Ascending aorta (tissue), 2 donors: ENCODE data around the gene PLXNA2. TPM values are rescaled to one million over a fixed set of nuclear protein-coding genes. Genes with fewer than 3 reads are reported as not detected.
A peak's percentile ranks its signal among the peaks of the same experiment; 100 is the strongest.

Experiments used
- DNase-seq, 2 donors: peaks; one replicate each; pipeline ENCODE4 v3.0.0-alpha.2; 2019; ENCODE audit warnings: low spot score in 2 of 2
- H3K27ac ChIP-seq, 2 donors: fragments of 200-600 bp; sonication (generic); one replicate each; pipeline ENCODE4 v1.5.1; 2016 to 2017; ENCODE audit warnings: mild to moderate bottlenecking in 1 of 2
- H3K27me3 ChIP-seq: fragments of 200-600 bp; sonication (generic); one replicate; pipeline ENCODE4 v1.5.1; 2017
- H3K36me3 ChIP-seq, 2 donors: fragments of 200-600 bp; sonication (generic); one replicate each; pipeline ENCODE4 v1.5.1; 2016
- H3K4me1 ChIP-seq, 2 donors: fragments of 200-600 bp; sonication (generic); one replicate each; pipeline ENCODE4 v1.5.1; 2016 to 2017; ENCODE audit warnings: mild to moderate bottlenecking in 1 of 2
- H3K4me3 ChIP-seq, 2 donors: fragments of 200-600 bp; sonication (generic); one replicate each; pipeline ENCODE4 v1.5.1; 2016 to 2017; ENCODE audit warnings: mild to moderate bottlenecking in 1 of 2
- H3K9me3 ChIP-seq, 2 donors: fragments of 200-600 bp; sonication (generic); one replicate each; pipeline ENCODE4 v1.5.1; 2016
- CTCF ChIP-seq, 3 experiments: fragments of 200-600 bp in 2 of 3; fragments of 450-650 bp in 1 of 3; sonication (generic) in 2 of 3; IDR thresholded peaks; one replicate each; pipeline ENCODE4 v1.5.1; 2016 to 2019; ENCODE audit warnings: antibody characterized with exemption in 3 of 3, mild to moderate bottlenecking in 1 of 3, moderate library complexity in 1 of 3
- intact Hi-C: fragments of 100-400 bp; cut with DNase I; formaldehyde crosslinking; loops from one replicate; pipeline ENCODE4 v1.15.1; 2023
- total RNA-seq: library from RNA; depleted of rRNA; stranded (reverse); fragments of >200 nt; gene quantifications from one replicate; pipeline ENCODE4 v1.1.0, GENCODE V29; 2016

The PLXNA2 gene
- total RNA-seq, 1 donor from 2014 or later = 33.0 TPM

GRCh38 chr1:208264469-208265121, 20.4 kb upstream of the PLXNA2 start:
- Histone ChIP-seq H3K27ac (peak overlapping the region; percentile 14 to 44), H3K4me1 (peaks cover 4 to 22% of the 10 kb centered on the region in 2 donors), H3K27me3 (no peaks in the 10 kb centered on the region), H3K36me3 (no peaks in the 10 kb centered on the region), H3K4me3 (no peak overlapping the region), H3K9me3 (peaks cover 0 to 9% of the 10 kb centered on the region in 2 donors)
- DNase-seq = no peak
- intact Hi-C loops = no loop called here
- TF ChIP-seq CTCF (IDR thresholded peaks at IDR 0.05) = no peak

GRCh38 chr1:208261874-208262273, 17.7 kb upstream of the PLXNA2 start:
- intact Hi-C loops = no loop called here
- no peak for TF ChIP-seq CTCF (IDR thresholded peaks at IDR 0.05)
- peaks cover 0 to 9% of the 10 kb centered on the region in 2 donors for H3K9me3 ChIP-seq
- H3K4me3 ChIP-seq = no peak overlapping the region
- no peak overlapping the region for H3K27ac ChIP-seq
- no peaks in the 10 kb centered on the region for H3K36me3 ChIP-seq
- no peak for DNase-seq
- no peaks in the 10 kb centered on the region for H3K27me3 ChIP-seq
- peaks cover 0 to 9% of the 10 kb centered on the region in 2 donors for H3K4me1 ChIP-seq

- no peak for DNase-seq
- intact Hi-C loops = no loop called here
- no peak for TF ChIP-seq CTCF (IDR thresholded peaks at IDR 0.05)
Observed at GRCh38 chr1:208258277-208258676, 14.1 kb upstream of the PLXNA2 start.

GRCh38 chr1:208257351-208257750, 13.2 kb upstream of the PLXNA2 start:
- Histone ChIP-seq H3K27ac (no peak overlapping the region), H3K36me3 (no peaks in the 10 kb centered on the region), H3K9me3 (peaks cover 0 to 9% of the 10 kb centered on the region in 2 donors), H3K4me3 (no peak overlapping the region), H3K4me1 (peaks cover 0 to 9% of the 10 kb centered on the region in 2 donors), H3K27me3 (no peaks in the 10 kb centered on the region)
- TF ChIP-seq CTCF (IDR thresholded peaks at IDR 0.05) = no peak
- intact Hi-C loops = no loop called here
- DNase-seq = no peak

More at GRCh38 chr1:208258277-208258676, 14.1 kb upstream of the PLXNA2 start:
- Histone ChIP-seq H3K4me1 (peaks cover 0 to 7% of the 10 kb centered on the region in 2 donors), H3K9me3 (peaks cover 0 to 9% of the 10 kb centered on the region in 2 donors), H3K27me3 (no peaks in the 10 kb centered on the region), H3K36me3 (no peaks in the 10 kb centered on the region), H3K4me3 (no peak overlapping the region), H3K27ac (no peak overlapping the region)

- no peaks in the 10 kb centered on the region for H3K27me3 ChIP-seq
- intact Hi-C loops = no loop called here
- TF ChIP-seq CTCF (IDR thresholded peaks at IDR 0.05) = no peak
- DNase-seq = no peak
- peaks cover 0 to 9% of the 10 kb centered on the region in 2 donors for H3K9me3 ChIP-seq
- H3K36me3 ChIP-seq = no peaks in the 10 kb centered on the region
- no peak overlapping the region for H3K27ac ChIP-seq
- no peak overlapping the region for H3K4me3 ChIP-seq
- peaks cover 0 to 13% of the 10 kb centered on the region in 2 donors for H3K4me1 ChIP-seq
Observed at GRCh38 chr1:208256556-208256955, 12.4 kb upstream of the PLXNA2 start.
